GM19035 (cell line): Measurements from ENCODE around the gene SYNE1.
"Not testable (repeated sequence)": the region's sequence is repeated elsewhere in the genome, so short reads cannot be mapped to it uniquely, and the experiment has no call there.

ENCODE experiments used
- ATAC-seq: cut with Tn5 transposase; IDR thresholded peaks from one replicate; pipeline ENCODE4 v1.9.1; 2021; ENCODE audit not compliant: unreplicated experiment

The SYNE1 gene

DNA sequence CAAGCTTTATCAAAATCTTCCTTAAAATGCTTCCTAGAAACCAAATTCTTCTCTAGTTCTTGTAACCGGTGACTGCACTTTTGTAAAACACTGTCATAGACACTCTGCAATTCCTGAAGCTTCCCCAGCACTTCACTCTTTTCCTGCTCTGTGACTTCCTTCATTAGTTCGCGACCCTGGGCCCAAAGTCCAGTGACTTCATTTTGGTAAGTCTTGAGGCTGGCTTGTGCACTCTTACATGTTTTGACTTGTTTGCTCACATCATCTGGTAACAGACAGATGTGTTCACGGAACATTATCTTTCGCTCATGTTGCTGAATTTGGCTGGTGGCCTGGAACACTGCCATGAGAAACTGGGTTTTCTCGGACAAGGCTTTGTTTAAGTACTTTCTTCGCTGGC lies 306.2 kb downstream of the SYNE1 start:
- no peak for ATAC-seq

- ATAC-seq, result no peak
Measured at GRCh38 chr6:152329638-152330448, 307.3 kb downstream of the SYNE1 start.

DNA sequence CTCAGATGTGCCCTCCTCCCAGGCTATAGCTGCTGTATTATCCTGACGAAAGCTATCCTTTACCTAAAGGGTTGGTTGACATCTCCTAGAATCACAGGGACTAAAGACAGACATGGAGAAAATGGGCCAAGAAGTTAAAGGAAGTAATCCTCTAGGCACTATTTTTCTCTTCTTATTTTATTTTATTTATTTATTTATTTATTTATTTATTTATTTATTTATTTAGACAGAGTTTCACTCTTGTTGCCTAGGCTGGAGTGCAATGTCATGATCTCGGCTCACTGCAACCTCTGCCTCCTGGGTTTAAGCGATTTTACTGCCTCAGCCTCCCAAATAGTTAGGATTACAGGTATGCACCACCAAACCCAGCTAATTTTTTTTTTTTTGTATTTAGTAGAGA lies 309.0 kb downstream of the SYNE1 start:
- ATAC-seq, result not testable (repeated sequence)

GRCh38 chr6:152323376-152323775 lies 313.8 kb downstream of the SYNE1 start:
- no peak for ATAC-seq

DNA sequence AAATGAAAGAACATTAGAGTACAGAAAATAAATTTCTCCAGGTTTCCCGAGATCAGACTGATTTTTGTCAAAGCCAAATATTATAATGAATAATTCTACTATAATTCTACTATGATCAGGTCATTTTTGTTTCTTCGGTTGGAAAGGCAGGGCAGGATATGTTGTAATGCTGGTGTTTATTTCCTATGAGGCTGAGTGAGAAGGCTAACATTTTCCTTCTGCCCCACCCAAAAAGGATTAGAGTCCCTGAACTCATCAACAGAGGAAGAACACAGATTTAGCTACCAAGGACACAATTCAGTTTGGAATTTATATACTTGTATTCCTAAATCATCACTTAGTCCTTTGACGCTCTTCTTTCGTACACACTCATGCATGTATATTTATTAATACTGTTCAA lies 318.9 kb downstream of the SYNE1 start:
- no peak for ATAC-seq

- no peak for ATAC-seq
Measured at GRCh38 chr6:152316024-152316423, 321.1 kb downstream of the SYNE1 start.

DNA sequence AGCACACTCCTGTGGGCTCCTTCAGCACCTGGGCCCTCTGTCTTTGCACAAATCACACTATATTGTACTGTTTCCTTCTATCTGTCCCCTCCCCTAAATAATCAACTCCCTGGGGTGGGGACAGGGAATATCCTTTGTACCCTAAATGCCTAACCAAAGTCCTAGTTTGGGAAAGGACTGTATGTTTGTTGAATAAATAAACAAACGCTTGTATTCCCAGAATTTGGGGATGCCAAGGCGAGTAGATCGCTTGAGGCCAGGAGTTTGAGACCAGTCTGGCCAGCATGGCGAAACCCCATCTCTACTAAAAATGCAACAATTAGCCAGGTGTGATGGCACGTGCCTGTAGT lies 322.7 kb downstream of the SYNE1 start:
- no peak for ATAC-seq

DNA sequence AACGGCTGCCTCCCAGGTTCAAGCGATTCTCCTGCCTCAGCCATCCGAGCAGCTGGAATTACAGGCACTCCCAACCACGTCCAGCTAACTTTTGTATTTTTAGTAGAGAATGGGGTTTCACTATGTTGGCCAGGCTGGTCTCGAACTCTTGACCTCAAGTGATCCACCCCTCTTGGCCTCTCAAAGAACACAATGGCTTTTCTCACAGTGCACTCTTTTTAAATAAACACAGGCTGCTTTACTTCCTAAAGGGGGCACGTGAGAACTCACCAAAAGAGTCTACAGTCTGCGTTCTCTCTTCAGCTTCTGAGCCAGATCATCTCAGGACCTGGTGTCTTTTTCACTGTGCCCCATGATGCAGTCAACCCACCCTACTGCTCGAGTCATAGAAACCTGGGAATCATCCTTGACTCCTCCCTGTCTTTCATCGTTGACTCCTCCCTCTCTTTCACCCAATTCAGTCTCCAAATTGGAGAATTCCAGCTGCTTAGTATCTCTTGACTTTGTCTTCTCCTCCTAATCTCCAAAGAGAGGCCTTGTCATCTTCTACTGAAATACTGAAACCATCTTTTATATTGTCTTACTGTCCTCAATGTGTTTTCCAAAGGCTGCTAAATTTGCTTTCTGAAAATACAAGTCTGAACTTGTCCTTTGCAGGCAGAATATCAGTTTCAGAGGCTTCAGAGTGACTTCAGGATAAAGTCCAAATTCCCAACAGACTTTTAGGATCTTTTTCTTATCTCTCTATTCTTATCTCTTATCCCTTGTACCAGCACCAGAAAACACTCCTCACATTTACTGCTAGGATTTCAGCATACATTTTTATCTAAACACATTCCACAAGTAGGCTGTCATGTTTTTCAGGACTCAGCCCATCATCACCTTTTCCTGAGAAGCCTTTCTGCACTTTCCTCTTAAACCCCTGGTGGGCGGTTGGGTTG lies 323.4 kb downstream of the SYNE1 start:
- ATAC-seq, result no peak

DNA sequence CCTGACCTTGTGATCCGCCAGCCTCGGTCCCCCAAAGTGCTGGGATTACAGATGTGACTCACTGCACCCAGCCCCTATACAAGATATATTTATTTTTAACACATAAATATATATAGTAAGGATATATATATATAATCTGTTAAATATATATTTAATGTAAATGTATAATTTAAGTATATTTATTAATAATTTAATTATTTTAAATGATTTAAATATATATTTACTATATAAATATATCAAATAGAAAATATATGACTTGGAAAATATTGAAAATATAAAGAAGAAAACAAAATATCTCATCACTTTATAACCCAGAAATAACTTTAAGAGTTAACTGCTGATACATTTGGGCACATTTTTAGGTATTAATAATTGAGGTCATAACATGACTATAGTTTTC lies 324.7 kb downstream of the SYNE1 start:
- no peak for ATAC-seq

- no peak for ATAC-seq
Measured at GRCh38 chr6:152310371-152310954, 326.7 kb downstream of the SYNE1 start.

DNA sequence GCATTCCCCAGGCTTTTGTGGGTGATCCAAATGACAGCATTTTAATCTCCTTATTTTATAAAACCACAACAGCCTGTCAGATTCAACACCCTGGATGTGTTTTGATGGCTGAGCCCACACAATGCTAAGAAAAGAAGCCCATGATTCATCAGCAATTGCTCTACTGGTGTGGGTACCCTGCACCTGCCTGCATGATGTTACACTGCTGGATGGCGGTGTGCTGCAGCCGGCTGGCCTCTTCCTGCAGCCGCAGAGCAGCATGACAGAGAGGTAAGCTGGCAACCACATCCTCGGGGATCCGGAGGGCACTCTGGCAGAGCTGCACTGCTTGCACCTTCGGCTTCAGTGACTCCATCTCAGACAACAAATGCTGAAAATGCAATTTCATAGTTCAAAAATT lies 327.5 kb downstream of the SYNE1 start:
- no peak for ATAC-seq

- ATAC-seq, result no peak
Measured at GRCh38 chr6:152309006-152309405, 328.2 kb downstream of the SYNE1 start.

GRCh38 chr6:152308306-152308705 lies 328.9 kb downstream of the SYNE1 start:
- no peak for ATAC-seq

- ATAC-seq, result no peak
Measured at GRCh38 chr6:152305672-152306071, 331.5 kb downstream of the SYNE1 start.

GRCh38 chr6:152301765-152302568 lies 335.2 kb downstream of the SYNE1 start:
- peak; percentile 91 for ATAC-seq

- ATAC-seq, result peak; percentile 32
Measured at GRCh38 chr6:152301021-152301764, 336.0 kb downstream of the SYNE1 start.

- no peak for ATAC-seq
Measured at GRCh38 chr6:152300517-152300916, 336.6 kb downstream of the SYNE1 start.

DNA sequence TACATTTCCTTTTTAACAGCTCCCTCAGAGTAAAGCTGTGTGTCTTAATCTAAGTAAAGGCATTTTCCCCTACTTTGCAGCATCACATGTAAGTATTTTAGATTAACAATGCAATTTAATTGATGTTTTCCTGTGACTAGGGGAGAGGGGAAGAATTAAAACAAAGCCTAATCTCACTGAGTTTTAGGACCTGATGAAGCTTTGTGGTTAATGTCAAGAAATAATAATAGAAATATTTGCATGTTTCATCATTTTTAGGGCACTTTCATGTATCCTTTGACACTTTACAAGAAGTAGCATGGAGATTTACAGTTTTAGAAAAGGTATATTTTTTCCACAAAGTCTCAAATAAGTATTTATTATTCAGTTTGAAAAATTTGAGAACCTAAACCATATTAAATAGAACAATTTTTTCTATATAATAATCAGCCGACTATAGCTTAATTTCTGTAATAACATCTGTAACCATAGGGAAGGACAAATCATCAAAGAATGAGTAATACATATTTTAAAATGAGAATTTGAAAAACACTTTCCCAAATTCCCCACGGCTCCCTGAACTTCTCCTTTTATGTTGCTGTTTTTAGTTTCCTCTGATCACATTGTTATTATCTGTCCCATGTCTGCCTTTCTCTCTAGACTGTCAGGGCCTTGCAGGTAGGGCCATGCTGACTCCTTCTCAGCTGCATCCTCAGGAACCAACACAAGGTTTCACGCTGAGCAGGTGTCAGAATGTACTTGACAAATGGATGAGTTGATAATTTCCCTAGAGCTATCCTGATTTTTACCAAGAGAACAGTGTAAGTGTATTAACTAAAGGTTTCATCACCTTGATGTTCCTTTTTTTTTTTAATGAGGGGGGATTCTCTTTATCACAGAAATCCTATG lies 338.1 kb downstream of the SYNE1 start:
- ATAC-seq, result no peak

DNA sequence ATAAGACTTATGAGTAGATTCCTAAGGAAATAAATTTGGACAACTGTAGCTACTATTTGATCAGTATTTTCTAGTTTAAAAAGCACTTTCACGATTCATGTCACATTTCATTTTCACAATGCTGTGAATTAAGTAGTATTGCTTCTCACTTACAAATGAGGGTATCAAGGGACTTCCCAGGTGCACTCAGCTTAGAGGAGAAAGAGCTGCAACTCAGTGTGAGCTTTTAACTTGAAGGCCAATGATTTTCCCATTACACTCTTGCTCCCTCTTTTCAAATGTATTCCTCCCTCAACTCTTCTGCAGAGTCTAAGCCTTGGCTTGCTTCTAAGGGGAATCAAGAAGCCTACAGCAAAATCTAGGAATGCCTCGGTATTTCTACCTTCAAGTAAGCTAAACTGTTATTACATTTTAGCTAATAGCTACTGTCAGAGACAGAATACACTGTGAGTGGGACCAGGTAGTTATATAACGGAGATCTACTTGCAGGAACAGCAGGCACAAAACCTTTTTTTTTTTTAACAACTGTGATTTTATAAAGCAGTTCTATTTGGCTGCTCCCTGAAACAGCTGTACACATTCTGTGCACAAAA lies 339.0 kb downstream of the SYNE1 start:
- ATAC-seq, result no peak
